ENCODE measurements around the gene CYREN.

Gene CYREN, protein sequence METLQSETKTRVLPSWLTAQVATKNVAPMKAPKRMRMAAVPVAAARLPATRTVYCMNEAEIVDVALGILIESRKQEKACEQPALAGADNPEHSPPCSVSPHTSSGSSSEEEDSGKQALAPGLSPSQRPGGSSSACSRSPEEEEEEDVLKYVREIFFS

DNA sequence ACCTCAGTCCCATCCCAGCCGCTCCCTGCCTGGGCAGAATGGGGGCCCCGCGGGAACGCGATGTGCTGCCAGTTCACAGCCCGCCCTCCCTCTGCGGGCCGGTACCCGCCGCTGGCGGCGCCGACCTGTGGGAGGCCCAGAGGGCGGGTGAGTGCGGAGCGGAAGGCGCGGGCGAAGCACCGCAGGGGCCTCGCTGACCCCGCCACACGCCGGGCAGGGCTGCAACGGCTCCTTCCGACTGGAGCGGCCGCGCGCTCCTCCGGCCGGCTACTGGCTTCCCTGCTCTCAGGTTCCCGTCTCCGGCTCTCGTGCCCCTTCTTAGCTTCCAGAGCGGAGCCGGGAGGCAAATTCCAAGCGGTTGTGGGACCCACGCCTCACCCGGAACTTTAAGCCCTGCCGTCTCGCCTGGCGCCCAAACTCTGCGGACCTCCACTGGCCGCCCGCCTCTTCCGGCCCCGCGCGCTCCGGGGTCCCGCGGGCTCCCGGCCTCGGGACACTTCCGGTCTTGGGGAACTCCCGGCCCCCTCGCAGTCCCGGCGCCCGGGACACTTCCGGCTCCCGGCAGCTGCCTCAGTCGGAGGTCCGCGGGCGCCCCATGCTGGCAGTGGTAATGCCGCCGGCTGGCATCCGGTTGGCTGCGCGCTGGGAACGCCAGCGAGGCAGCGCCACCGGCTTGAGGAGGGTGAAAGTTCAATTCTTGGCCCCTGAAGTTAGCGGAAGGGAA is at the start of gene CYREN:
Gene CYREN (minus strand): TSS at position 434 of the 724 bp plus-strand sequence. CDS start 1,785 bp downstream, outside the sequence.
- intact Hi-C loops (cut with DNase I): loop anchor here (1.0 to 5.0 kb wide), 3 partner anchors 40 to 478 kb away; partner anchors contain the start of genes AGBL3 and WDR91
- peak; percentile 87 to 98 (median 92) for DNase-seq

DNA sequence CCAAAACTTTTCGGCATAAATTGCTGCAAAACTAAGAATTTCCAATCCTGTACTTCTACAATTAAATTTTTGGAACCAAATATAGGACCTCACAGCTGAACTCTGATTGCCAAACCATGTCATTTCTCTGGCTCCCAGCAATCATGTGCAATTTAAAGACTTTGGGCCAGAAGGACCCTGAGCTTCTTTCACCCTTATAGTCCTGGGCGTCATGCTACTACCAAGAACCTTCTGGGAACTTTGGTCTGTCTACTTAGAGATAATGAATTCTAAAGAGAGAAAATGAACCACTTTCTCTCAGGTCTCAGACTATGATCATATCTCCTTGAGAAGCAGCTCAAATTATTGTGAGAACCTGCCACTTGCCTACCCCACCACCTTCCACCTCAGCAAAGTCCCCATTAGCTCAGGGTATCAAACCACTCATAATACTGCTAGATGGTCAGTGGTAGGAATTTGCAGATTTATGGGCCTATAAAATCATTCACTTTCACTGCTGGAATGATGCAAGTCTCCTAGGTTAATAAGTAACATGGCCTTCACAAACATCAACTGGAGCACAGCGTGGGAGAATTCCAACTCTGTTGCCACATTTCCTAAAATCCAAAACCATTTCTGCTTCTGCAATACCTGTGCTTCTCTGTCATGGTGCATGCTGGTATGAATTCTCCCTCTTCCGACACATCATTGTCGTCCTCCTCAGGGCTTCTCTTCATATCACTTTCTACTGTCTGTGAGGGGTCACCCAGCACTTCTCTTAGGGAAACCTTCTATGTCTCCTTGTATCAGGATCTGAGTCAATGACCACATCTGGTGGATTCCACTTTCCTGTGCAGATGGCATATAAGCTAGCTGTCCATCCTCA is 47.4 kb upstream of the CYREN start:
- DNase-seq: no peak
- intact Hi-C loops (cut with DNase I): no loop called here

DNA sequence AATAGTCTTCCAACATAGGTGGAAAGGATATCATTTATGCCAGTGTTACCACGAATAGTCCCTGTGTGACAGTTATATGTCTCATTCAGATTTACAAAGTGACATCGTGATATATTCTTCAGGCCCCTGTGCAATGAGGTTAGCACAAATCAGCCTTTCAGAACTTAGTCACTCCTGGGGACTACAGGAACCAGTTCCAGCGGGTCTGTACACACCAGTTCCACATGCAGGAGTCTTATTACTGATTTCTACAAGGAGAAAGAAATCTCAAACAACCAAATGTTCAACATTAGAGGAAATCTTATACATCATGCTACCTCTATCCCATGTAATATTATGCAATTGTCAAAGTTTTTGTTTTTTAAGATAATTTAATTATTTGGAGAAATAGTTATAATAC is 45.2 kb upstream of the CYREN start:
- intact Hi-C loops (cut with DNase I): no loop called here
- no peak for DNase-seq

DNA sequence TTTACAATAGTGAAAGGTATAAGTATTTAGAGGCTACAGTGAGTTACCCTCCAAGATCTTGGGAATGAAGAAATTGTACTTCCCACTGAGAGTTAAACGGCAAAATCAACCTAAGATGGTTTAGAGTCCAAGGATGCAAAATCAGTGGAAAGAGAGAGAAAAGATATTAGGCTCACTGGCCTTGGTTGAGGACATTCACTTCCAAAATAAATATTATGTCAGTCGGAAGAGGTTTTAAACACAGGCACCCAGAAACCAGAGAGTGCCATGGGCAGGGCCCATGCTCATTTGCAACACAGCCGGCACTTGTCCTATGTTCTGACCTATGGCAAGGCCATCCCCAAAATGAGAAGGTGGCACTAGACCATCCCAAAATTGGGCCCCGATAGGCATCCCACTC is 44.7 kb upstream of the CYREN start:
- intact Hi-C loops (cut with DNase I): no loop called here
- no peak for DNase-seq

DNA sequence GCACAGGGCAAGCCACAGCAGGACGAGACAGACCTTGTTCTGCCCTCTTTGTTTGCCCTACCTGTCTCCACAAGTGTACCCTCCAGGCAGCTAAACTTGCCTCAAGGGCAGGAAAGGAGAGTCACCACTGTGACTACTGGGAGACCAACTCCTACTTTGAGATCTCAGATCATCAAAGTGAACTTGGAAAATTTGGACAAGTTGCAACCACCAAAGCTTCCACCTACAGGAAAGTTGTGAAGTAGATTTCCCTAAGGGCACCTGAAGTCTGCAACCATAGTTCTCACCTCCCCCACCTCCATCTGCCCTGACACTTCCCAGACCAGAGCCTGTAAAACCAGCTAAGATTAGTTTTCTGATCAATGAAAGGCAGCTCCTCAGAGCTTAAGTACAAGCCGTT is 43.3 kb upstream of the CYREN start:
- intact Hi-C loops (cut with DNase I): loop anchor here (5.0 kb wide), 2 partner anchors 38 to 448 kb away; partner anchors contain the start of gene STMP1
- DNase-seq: no peak

DNA sequence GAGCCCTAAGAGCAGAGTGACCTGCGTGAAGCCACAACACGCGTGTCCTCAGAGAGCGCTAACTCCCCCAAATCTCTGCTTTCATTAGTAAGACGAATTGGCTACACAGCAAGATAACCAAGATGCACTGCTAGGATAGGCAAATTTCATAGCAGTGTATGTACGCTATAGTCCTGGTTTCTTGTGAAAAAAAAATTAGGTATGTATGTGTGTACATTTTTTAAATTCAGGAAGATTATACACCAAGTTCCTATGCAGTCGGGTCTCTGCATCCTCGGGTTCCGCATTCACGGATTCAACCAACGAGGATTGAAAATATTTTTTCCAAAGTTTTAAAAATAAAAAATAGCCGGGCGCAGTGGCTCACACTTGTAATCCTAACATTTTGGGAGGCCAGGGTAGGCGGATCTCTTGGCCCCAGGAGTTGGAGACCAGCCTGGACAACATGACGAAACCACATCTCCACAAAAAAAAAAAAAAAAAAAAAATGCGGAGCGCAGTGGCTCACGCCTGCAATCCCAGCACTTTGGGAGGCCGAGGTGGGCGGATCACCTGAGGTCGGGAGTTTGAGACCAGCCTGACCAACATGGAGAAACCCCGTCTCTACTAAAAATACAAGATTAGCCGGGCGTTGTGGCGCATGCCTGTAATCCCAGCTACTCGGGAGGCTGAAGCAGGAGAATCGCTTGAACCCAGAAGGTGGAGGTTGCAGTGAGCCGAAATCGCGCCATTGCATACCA is 41.6 kb upstream of the CYREN start:
- DNase-seq: peak in 1 of 10 donors; percentile 45
- intact Hi-C loops (cut with DNase I): loop anchor here (2.0 to 5.0 kb wide), 3 partner anchors 40 to 450 kb away; partner anchors contain the start of genes CYREN and STMP1

DNA sequence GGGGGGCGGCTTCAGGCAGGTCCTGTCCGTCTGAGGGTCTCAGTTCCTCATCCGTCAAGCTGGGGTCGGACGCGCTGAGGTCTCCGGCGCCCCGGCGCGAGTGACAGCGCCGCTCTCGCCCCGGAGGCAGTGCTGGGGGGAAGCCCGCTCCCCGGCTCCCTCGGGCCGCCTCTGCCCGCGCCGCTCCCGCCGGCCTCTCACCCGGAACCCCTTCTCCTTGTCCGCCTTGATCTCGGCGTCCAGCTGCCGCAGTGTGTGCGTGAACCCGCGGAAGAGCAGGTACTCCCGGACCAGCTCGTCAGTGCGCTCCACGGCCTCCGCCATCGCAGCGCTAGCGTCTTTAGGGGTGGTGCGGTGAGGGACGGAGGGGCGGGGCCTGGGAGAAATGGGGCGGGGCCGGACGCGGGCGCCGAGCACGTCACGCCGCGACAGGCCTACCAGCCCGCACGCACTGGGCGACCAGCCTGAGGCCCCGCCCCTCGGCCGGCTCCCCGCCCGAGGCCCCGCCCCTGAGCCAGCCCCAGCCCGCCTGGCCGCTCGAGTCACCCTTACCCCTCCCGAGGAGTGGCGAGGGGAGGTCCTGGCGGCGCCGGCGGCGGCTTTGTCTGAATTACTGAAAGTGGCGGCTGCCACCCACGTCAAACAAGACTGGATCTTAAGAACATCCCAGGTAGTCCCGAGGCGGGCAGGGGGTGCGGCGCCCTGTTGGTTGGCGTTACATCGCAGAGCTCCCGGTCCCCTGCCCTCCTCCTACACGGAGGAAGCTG is 40.9 kb upstream of the CYREN start, which contains the start of gene WDR91:
Gene WDR91 (minus strand): TSS at position 348 of the 767 bp plus-strand sequence. CDS start 24 bp downstream, at position 324.
- DNase-seq: peak; percentile 94 to 99 (median 97)
- intact Hi-C loops (cut with DNase I): loop anchor here (2.0 to 5.0 kb wide), 3 partner anchors 41 to 451 kb away; partner anchors contain the start of genes CYREN and STMP1

DNA sequence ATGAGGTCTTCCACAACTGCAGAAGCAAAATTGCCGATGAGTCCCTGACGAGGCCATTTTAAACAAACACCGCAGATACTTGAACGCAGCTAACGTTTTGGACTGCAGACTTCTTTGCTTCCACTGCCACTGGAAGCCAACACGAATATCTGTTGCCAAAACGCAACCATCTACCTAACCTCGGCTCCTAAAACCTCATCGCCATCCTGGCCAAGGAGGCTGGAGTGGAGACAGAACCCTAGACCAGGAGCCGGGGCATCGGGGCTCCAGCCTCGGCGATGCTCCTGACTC is 40.3 kb upstream of the CYREN start:
- intact Hi-C loops (cut with DNase I): loop anchor here (2.0 to 5.0 kb wide), 3 partner anchors 40 to 451 kb away; partner anchors contain the start of genes CYREN and STMP1
- no peak for DNase-seq

DNA sequence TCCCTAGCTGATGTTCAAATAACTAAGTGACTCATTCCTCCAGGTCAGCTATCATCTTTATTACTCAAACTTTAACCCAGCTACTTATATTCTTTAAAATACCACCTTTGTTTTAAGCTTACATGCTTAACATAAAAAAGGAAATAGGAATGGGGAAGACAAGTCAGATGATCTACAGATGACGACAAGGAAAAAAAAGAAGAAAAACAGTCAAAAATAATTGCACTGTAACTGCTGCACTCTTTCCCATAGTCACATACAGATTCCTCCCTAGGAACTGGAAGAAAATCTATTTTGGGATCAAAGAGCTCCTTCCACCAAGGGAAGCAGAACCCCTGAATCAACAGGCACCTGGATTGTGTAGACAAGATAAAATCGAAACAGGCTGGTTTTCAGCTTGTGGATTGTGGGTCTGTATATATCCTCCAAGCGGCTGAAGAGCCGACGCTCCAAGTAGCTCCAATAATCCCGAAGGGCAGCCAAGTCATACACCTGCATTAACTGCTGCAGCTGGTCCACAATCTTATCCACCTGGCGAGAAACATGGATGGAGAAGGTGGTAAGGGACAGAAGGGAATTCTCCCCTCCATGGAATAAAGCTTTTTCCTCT is 38.8 kb upstream of the CYREN start:
- DNase-seq: no peak
- intact Hi-C loops (cut with DNase I): no loop called here

DNA sequence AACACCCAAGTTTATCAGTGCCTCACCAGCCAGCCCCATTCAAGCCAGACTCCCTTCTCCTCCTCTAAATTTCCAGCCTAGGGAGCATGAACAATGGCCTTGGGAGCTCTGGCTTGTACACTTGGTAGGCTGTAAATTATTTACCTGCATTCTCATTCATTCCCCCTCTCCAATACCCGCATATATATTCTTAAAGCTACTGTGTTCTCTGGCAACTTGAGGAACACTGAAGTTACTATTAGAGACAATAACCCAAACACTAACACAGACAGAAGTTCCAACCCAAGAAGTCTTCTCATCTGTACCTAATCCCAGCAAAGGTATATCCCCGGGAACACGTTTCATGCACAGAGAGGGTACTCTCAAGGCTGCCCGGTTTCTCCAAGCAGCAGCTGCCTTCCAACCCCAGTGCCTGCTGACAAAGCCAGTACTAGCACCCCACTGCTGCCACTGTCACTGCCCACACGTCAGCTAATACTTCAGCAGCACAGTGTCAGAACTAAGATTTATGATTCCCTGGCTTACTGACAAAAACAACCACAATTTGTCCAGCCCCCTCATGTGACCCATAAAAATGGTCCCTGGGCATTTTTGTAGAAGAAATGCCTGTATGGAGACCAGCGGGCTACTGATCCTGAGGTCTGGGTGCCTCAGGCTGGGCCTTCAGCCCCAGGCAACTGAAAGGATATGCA is 37.7 kb upstream of the CYREN start:
- no peak for DNase-seq
- intact Hi-C loops (cut with DNase I): no loop called here

DNA sequence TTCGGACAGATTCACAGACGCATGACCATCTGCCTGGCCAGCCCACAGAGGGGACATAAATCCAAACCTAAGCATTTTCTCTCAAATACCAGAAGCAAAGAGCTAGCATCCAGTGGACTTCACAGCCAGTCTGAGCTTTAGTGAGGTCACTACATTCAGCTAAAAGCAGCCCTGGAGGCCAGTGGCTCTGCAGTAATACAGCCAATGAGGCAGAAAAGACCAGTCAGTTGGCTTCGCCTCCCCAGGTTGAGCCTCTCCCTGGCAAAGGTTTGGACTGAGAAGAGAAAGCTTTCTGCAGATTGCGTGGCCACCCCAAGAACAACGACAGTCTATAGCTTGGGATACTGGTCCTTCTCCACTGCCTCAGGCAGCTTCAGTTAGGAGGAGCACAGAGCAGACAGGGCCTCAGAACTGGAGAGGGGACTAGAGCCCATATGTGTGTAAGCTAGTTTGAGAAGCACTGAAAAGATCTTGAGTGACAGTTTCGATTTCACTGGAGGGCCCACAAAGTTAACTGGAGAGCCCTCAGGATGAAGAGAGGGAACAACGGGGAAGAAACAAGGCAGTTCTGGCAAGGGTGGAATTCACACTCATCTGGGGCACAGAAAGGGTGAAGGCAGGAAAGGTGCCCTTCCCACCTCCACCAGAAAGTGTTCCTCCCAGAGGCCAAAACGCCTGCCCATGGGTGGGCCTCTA is 37.0 kb upstream of the CYREN start:
- intact Hi-C loops (cut with DNase I): no loop called here
- DNase-seq: no peak

DNA sequence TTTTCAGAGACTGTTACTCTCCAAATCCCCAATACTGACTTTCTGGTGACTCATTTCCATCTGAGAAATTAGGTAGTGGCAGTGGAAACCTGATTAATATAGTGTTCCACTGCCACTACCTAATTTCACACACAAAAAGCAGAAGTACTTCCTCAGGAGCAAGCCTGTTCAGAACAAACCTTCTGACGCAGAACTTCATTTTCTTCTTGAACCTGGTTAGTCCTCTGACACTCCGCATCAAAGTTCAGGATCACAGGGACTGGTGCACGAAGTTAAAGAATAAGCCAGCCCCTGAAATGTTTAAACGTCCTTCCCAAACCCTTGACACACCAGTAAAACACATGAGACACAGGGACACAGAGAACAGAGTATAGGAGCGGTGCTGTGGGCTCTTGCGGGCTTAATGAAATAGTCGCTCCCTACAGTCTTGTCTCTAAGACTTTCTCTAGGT is 36.5 kb upstream of the CYREN start:
- DNase-seq: no peak
- intact Hi-C loops (cut with DNase I): no loop called here

DNA sequence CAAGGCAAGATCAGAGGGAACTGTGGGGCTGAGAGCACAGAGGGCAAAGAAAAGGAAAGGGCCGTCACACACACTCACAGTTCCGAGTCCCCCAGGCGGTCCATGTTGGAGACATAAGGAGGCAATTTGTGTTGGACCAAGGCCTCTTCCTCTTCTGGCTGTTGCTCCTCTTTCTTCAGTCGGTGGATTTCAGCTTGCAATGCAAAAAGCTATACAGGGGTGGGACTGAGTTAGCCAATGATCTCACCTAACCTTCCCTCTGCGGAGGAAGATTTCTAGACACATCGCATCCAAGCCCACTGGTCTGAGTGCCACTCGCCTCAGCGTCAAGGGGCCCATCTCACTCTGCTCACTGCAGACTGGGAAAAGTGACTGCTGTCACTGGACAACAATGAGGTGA is 35.3 kb upstream of the CYREN start:
- intact Hi-C loops (cut with DNase I): no loop called here
- DNase-seq: no peak

DNA sequence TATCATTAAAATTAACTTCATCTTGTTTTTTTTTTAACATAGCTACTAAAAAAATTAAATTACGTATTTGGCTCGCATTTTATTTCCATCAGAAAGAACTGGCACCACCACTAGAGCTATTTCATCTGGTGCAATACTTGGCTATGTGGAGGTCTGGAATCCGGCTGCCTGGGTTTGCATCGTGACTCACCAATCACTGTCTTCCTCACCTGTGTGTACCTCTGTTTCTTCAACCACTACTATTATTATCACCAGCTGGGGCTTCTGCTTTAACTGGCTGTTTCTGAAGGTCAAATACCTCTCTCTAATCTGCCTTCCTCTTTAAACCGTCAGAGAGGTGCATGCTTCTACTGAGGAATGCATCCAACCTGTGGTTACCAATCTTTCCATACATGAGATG is 34.4 kb upstream of the CYREN start:
- no peak for DNase-seq
- intact Hi-C loops (cut with DNase I): no loop called here

DNA sequence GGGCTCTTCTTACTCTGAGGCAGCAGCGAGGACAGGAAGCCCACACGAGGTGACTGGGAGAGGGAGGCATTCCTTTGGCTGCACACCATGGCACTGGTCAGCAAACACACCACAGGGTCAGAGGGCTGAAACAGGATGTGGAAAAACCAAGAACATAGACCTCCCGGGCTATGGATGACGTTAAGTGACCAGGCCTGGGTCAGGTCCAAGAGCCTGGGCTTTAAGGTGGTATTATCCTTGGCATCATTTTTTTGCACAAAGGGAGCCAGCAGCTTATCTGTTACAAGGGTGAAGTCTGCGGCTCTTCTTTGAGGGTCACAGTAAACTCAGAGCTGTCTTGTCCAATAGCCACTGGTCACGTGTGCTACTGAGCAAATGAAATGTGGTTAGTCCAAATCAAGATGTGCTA is 33.8 kb upstream of the CYREN start:
- no peak for DNase-seq
- intact Hi-C loops (cut with DNase I): no loop called here

DNA sequence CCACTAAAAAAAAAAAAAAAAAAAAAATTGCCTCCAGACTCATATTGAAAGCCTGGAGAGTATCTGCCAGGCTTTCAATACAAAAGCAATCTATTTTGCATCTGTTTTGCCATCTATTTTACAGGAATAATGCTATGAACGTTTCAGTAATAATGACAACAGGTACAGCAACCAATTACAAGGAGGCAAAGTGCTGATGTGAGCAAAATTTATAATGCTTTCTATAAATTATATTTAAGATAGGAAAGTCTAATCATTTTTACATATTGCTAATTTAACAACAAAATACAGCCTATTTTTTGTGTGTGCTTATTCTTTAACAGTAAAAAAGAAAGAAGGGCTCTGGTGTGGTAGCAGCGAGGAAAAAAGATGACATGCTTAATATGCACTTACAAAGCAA is 30.8 kb upstream of the CYREN start:
- no peak for DNase-seq
- intact Hi-C loops (cut with DNase I): no loop called here

DNA sequence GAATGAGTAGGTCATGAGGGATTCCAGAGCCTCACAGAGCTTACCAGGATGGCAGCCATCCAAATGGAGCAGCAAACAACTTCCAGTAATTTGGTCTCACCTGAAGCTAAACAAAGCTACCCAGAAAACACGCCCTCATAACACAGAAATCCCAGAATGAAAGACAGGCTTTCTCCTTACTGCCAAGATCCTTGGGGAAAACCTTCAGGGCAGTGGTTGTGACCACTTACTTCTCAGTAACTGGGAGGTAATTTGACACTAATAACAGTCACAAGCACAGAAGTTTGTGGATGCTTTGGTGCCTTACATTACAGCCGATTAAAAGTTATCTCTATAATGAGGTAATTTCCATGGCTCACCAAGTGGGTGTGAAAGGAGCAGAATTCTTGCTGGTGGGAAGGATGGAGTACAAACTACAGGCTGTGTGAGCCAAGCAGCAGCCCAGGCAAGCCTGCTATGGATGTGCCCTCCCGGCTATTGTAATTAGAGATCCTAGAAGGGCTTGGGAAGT is 30.4 kb upstream of the CYREN start:
- intact Hi-C loops (cut with DNase I): no loop called here
- no peak for DNase-seq

DNA sequence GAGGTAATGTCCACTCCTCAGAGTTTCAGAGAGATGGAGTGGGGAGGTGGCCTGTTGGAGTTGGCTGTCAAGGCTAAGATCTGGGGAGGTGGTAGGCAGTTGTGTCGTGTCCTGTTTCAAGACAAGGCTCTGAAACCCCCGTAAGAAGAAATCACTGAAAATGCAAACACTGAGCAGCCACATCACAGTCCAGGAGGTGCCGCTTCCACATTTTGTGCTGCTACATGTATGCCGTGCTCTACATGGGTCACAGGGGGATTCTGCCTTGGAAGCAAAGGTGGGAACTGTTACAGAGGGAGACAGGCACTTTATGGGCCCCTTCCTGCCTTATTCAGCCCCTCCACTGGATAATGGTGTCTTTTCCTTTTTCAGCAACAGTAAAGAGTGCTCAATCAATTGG is 28.9 kb upstream of the CYREN start:
- intact Hi-C loops (cut with DNase I): no loop called here
- DNase-seq: no peak

Data from posterior cingulate gyrus (tissue), 11 donors.